Fibroblast of villous mesenchyme (primary cell): ENCODE data around the gene SORCS2. TPM values are rescaled to one million over a fixed set of nuclear protein-coding genes. Genes with fewer than 3 reads are reported as not detected.

Source experiments
- DNase-seq: peaks from one replicate; pipeline ENCODE4 v3.0.0-alpha.2; 2010; ENCODE audit warnings: low read depth
- H3K4me3 ChIP-seq: 2 replicates; pipeline ENCODE4 v1.5.1; 2011; ENCODE audit warnings: low read depth, mild to moderate bottlenecking, low read length
- total RNA-seq: library from RNA; depleted of rRNA; stranded (reverse); fragments of >200 nt; gene quantifications from 2 replicates; pipeline ENCODE4 v1.2.3, GENCODE V29; 2012
- TF ChIP-seq, protein P1 (sequence below): IDR thresholded peaks from 2 replicates; pipeline ENCODE4 v1.5.1; 2012; ENCODE audit warnings: low read depth, mild to moderate bottlenecking, low read length; ENCODE audit not compliant: insufficient read depth

SORCS2 gene
- total RNA-seq, 1 donor, result under 0.01 TPM

DNA sequence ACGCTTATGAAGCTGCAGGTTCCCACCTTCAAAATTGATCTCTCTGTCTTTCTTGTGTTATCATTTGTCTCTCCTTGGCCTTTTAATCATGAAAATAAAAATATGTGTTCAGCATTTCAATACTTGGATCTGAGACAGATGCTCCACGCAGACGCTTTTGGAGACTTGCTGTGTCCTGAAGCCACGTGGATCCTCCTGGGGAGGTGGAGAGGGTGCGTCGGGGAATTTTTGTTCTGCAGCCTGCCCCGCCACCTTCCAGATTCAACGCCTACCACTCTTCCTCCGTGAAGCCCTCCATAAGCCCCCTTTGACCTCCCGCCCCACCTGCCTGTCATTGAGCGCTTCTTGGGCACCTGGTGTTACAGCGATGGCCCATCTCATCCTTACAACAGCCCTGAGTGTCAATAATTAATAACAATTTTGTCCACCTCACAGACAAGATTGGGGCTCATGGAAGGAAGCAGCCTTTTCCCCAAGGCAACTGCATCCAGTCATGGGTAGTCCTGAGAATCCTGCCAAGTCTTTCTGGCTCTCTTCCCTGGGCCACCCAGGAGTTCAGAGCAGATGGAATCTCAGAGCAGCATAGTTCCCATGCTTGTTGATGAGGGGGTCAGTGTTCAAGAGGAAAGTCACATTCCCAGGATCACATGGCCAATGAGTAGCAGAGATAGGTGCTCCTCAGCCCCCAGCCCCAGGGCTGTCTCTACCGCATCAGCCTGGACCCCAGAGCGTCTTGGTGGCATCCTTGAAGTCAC, 415.0 kb downstream of the SORCS2 start:
- no peak for DNase-seq
- H3K4me3 ChIP-seq, result no peak overlapping the region
- TF ChIP-seq, protein P1, sequence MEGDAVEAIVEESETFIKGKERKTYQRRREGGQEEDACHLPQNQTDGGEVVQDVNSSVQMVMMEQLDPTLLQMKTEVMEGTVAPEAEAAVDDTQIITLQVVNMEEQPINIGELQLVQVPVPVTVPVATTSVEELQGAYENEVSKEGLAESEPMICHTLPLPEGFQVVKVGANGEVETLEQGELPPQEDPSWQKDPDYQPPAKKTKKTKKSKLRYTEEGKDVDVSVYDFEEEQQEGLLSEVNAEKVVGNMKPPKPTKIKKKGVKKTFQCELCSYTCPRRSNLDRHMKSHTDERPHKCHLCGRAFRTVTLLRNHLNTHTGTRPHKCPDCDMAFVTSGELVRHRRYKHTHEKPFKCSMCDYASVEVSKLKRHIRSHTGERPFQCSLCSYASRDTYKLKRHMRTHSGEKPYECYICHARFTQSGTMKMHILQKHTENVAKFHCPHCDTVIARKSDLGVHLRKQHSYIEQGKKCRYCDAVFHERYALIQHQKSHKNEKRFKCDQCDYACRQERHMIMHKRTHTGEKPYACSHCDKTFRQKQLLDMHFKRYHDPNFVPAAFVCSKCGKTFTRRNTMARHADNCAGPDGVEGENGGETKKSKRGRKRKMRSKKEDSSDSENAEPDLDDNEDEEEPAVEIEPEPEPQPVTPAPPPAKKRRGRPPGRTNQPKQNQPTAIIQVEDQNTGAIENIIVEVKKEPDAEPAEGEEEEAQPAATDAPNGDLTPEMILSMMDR, result no peak

DNA sequence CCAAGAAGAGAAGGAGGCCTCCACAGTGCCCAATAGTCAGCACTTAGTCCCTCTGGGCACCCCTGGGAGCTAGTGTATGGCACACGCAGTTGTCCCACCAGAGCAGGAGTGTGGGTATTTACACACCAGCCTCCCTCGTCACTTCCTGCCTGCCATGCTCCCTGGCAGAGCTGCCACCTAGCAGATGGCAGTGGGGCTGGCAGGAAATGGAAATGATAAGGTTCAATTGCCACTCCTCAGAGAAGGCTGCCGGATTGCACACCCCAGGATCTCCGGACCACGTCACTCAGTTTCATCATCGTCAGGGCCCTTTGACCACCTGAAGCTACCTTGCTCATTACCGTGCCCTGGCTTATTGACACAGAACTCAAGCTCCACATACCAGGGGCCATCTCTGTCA, 415.7 kb downstream of the SORCS2 start:
- no peak overlapping the region for H3K4me3 ChIP-seq
- no peak for DNase-seq
- TF ChIP-seq, protein P1, result no peak

DNA sequence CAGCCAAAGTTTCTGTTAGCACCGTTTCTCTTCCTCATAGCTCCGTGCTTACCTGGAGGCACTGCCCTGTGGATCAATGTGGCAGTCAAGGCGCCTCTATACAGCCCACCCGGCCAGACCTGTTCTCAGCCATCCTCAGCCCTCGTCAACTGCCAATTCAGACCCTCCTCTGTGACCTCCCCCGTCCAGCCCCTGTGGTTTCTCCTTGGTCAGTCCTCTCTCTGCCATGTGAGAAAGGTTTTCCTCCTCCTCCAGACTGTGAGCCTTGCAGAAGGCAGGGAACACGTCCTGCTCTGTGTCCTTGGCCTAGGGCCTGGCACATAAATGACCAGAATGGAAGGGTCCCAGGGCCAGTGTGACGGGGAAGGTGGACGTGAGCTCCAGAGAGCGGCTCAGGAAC, 417.0 kb downstream of the SORCS2 start:
- H3K4me3 ChIP-seq, result no peak overlapping the region
- DNase-seq, result no peak
- TF ChIP-seq, protein P1, result no peak

DNA sequence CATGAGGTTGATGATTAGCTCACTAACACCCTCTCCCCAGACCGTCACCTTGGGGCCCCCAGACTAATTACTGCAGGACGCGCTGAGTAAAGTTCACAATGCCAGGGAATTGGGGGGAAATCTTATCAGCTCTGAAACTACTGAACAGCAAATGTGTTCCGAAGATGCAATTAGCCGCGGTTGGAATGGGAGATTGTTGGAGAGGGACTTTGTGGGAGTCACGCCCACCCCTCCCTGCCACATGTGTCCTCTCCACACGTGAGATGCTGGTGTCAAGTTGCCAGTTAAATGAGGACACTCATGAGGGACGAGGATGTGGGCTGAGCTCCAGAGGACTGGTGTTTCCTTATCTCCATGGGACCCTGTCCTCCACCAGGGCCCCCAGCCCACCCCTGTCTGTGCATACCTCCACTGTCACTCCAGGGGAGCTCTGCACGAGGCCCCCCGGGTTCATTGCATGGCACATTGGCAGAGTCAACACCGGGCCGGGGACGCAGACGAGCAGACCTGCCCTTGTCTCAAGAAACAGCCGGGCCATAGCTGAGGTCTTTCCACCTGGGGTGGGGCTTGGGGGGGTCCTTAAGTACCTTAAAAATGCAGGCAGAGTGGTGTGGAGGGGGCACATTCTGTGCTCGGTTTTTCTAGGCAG, 417.8 kb downstream of the SORCS2 start:
- DNase-seq, result no peak
- TF ChIP-seq, protein P1, result no peak
- H3K4me3 ChIP-seq, result no peak overlapping the region

DNA sequence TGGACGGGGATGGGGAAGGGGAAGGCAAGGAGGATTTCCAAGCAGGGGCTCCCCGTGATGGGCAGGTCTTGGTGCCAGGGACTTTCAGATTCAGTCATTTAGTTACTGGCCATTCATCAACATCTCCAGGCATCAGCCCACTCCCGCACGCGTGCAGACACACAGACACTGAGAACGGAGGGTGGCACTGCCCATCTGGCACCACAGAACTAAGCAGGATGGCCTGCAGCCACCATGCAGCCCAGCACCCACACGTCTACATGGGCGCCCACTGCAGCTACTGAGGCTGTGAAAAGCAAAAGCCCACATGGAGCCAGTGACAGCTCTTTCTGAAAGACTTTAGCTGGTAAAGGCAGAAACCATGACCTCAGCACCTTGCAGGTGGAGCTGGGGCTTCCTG, 418.5 kb downstream of the SORCS2 start:
- no peak for DNase-seq
- H3K4me3 ChIP-seq, result no peak overlapping the region
- TF ChIP-seq, protein P1, result no peak

DNA sequence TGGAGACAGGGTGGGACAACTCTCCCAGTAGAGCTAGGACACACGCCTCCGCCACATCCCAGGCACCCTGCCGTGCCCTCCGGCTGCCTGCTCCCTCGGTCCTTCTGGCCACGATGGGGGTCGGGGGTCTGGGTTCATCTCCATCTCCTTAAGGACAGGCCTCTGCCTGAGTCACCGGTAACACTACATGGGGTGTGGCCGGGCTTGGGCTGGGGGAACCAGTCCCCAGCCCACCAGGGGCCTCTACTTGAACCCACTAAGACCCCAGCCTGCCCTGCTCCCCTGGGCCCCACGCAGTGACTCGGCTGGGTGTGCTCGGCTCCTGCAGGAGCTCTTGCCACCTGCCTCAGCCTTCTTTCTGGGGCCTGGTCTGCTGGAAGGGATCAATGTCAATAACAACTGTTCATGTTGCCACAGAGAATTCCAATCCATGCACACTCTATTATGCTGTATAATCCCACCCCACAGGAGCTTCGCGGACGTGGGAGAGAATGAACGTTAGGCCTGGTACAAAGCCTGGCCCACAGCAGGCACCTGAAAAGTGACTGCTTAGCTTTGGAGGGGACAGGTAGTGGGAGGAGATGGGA, 420.1 kb downstream of the SORCS2 start:
- DNase-seq, result no peak
- TF ChIP-seq, protein P1, result no peak
- H3K4me3 ChIP-seq, result no peak overlapping the region
